SK-MEL-5 (cell line): Measurements from ENCODE around the gene SLC39A3. TPM values are rescaled to one million over a fixed set of nuclear protein-coding genes. Genes with fewer than 3 reads are reported as not detected.
A peak's percentile ranks its signal among the peaks of the same experiment; 100 is the strongest.
"Not testable (repeated sequence)": the region's sequence is repeated elsewhere in the genome, so short reads cannot be mapped to it uniquely, and the experiment has no call there.

Experiments
- DNase-seq: peaks from one replicate; pipeline ENCODE4 v3.0.0-alpha.2; 2016; ENCODE audit warnings: low read depth, low spot score
- in situ Hi-C: cut with HindIII; loops from 2 replicates; pipeline ENCODE4 v1.10.0; 2016; ENCODE audit warnings: low sequenced_read_pairs, high pct_unique_total_duplicates, low pct_unique_long_range_greater_than_20kb
- total RNA-seq: library from RNA; depleted of rRNA; stranded (reverse); fragments of >200 nt; shearing (Covaris generic); gene quantifications from 2 replicates; pipeline ENCODE4 v1.2.3, GENCODE V29; 2014

Gene SLC39A3
- total RNA-seq, 1 experiment from 2014 or later: 48.6 TPM

GRCh38 chr19:2717638-2718541 is 21.9 kb downstream of the SLC39A3 start:
- in situ Hi-C loops: no loop called here
- DNase-seq: no peak

GRCh38 chr19:2716722-2717637 is 22.8 kb downstream of the SLC39A3 start:
- no peak for DNase-seq
- in situ Hi-C loops: no loop called here

- in situ Hi-C loops: no loop called here
- no peak for DNase-seq
These were observed 23.6 kb downstream of the SLC39A3 start for GRCh38 chr19:2716275-2716650.

- in situ Hi-C loops: no loop called here
- no peak for DNase-seq
These were observed 24.1 kb downstream of the SLC39A3 start for GRCh38 chr19:2715470-2716274.

- no peak for DNase-seq
- in situ Hi-C loops: no loop called here
These were observed 25.1 kb downstream of the SLC39A3 start for GRCh38 chr19:2714531-2715269.

GRCh38 chr19:2714102-2714501 is 25.7 kb downstream of the SLC39A3 start:
- in situ Hi-C loops, DNase-seq: not testable (repeated sequence)

- DNase-seq, in situ Hi-C loops: not testable (repeated sequence)
These were observed 26.6 kb downstream of the SLC39A3 start for GRCh38 chr19:2713170-2713569.

GRCh38 chr19:2711875-2712205 is 28.0 kb downstream of the SLC39A3 start:
- no peak for DNase-seq
- in situ Hi-C loops: no loop called here

- no peak for DNase-seq
- in situ Hi-C loops: no loop called here
These were observed 28.5 kb downstream of the SLC39A3 start for GRCh38 chr19:2711172-2711874.

GRCh38 chr19:2706251-2706650 is 33.6 kb downstream of the SLC39A3 start:
- in situ Hi-C loops: no loop called here
- no peak for DNase-seq

GRCh38 chr19:2703691-2704216 is 36.1 kb downstream of the SLC39A3 start:
- DNase-seq: no peak
- in situ Hi-C loops: no loop called here

GRCh38 chr19:2703077-2703437 is 36.8 kb downstream of the SLC39A3 start:
- DNase-seq: no peak
- in situ Hi-C loops: no loop called here

GRCh38 chr19:2702170-2703076 is 37.4 kb downstream of the SLC39A3 start, which contains the start of gene GNG7:
TSS of gene GNG7 (minus strand) at chr19:2702694. CDS start at chr19:2520688, 182,006 bp downstream.
- peak; percentile 87 for DNase-seq
- in situ Hi-C loops: no loop called here

GRCh38 chr19:2701361-2702169 is 38.3 kb downstream of the SLC39A3 start:
- in situ Hi-C loops: no loop called here
- DNase-seq: no peak
